NK-92 treated with Interleukin-12 subunit alpha and Interleukin-12 subunit beta, amount 100 ng/mL, for 24 hours (cell line): ENCODE measurements around the gene KCNJ6.

Experiments used
- DNase-seq: peaks from one replicate; lab custom pipeline; 2025; lab: John Stamatoyannopoulos, UW

KCNJ6 gene

GRCh38 chr21:37817242-37817641 lies 99.0 kb downstream of the KCNJ6 start:
- no peak for DNase-seq

- no peak for DNase-seq
Measured at GRCh38 chr21:37815893-37816292, 100.4 kb downstream of the KCNJ6 start.

- DNase-seq = no peak
Measured at GRCh38 chr21:37811711-37812110, 104.5 kb downstream of the KCNJ6 start.

GRCh38 chr21:37808261-37808660 lies 108.0 kb downstream of the KCNJ6 start:
- DNase-seq = no peak

GRCh38 chr21:37805266-37805665 lies 111.0 kb downstream of the KCNJ6 start:
- DNase-seq = no peak

- no peak for DNase-seq
Measured at GRCh38 chr21:37804001-37804400, 112.3 kb downstream of the KCNJ6 start.

GRCh38 chr21:37803101-37803651 lies 113.1 kb downstream of the KCNJ6 start:
- no peak for DNase-seq

- no peak for DNase-seq
Measured at GRCh38 chr21:37800456-37801061, 115.7 kb downstream of the KCNJ6 start.

- DNase-seq = no peak
Measured at GRCh38 chr21:37800057-37800455, 116.2 kb downstream of the KCNJ6 start.

GRCh38 chr21:37799211-37800056 lies 116.8 kb downstream of the KCNJ6 start:
- DNase-seq = no peak

- no peak for DNase-seq
Measured at GRCh38 chr21:37797403-37797802, 118.9 kb downstream of the KCNJ6 start.

- DNase-seq = no peak
Measured at GRCh38 chr21:37796011-37796410, 120.2 kb downstream of the KCNJ6 start.

GRCh38 chr21:37793660-37794059 lies 122.6 kb downstream of the KCNJ6 start:
- no peak for DNase-seq

- DNase-seq = no peak
Measured at GRCh38 chr21:37792046-37792445, 124.2 kb downstream of the KCNJ6 start.

- DNase-seq = no peak
Measured at GRCh38 chr21:37790905-37791304, 125.4 kb downstream of the KCNJ6 start.

GRCh38 chr21:37788503-37788902 lies 127.8 kb downstream of the KCNJ6 start:
- no peak for DNase-seq

- no peak for DNase-seq
Measured at GRCh38 chr21:37787456-37787855, 128.8 kb downstream of the KCNJ6 start.

- no peak for DNase-seq
Measured at GRCh38 chr21:37784591-37785318, 131.5 kb downstream of the KCNJ6 start.

- no peak for DNase-seq
Measured at GRCh38 chr21:37783016-37783415, 133.2 kb downstream of the KCNJ6 start.

GRCh38 chr21:37780991-37781983 lies 135.0 kb downstream of the KCNJ6 start:
- DNase-seq = no peak

- no peak for DNase-seq
Measured at GRCh38 chr21:37771181-37771580, 145.1 kb downstream of the KCNJ6 start.
